ENCODE results near the gene ZNF579. TPM values are rescaled to one million over a fixed set of nuclear protein-coding genes. Genes with fewer than 3 reads are reported as not detected.

The ZNF579 gene
- total and polyA plus RNA-seq, 2 of the 8 experiments (the other 6 are each of a cell fraction or from before 2014, with no cell fraction given) = 10.0 to 18.9 TPM

DNA sequence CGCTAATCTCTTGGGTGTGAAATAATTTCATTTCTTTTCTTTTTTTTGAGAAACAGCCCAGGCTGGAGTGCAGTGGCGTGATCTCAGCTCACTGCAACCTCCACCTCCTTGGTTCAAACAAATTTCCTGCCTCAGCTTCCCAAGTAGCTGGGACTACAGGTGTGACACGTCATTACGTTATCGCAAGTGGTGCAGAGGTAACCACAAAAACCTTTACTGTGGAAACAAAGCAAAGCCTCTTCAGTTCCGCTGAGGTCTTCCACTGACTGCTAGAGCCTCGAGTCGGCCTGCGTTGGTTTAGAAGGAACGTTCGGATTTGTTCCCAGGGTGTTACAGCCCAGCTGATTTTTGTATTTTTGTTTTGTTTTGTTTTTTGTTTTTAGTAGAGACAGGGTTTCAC, 45.7 kb upstream of the ZNF579 start (continued):
- TF ChIP-seq, protein P1, sequence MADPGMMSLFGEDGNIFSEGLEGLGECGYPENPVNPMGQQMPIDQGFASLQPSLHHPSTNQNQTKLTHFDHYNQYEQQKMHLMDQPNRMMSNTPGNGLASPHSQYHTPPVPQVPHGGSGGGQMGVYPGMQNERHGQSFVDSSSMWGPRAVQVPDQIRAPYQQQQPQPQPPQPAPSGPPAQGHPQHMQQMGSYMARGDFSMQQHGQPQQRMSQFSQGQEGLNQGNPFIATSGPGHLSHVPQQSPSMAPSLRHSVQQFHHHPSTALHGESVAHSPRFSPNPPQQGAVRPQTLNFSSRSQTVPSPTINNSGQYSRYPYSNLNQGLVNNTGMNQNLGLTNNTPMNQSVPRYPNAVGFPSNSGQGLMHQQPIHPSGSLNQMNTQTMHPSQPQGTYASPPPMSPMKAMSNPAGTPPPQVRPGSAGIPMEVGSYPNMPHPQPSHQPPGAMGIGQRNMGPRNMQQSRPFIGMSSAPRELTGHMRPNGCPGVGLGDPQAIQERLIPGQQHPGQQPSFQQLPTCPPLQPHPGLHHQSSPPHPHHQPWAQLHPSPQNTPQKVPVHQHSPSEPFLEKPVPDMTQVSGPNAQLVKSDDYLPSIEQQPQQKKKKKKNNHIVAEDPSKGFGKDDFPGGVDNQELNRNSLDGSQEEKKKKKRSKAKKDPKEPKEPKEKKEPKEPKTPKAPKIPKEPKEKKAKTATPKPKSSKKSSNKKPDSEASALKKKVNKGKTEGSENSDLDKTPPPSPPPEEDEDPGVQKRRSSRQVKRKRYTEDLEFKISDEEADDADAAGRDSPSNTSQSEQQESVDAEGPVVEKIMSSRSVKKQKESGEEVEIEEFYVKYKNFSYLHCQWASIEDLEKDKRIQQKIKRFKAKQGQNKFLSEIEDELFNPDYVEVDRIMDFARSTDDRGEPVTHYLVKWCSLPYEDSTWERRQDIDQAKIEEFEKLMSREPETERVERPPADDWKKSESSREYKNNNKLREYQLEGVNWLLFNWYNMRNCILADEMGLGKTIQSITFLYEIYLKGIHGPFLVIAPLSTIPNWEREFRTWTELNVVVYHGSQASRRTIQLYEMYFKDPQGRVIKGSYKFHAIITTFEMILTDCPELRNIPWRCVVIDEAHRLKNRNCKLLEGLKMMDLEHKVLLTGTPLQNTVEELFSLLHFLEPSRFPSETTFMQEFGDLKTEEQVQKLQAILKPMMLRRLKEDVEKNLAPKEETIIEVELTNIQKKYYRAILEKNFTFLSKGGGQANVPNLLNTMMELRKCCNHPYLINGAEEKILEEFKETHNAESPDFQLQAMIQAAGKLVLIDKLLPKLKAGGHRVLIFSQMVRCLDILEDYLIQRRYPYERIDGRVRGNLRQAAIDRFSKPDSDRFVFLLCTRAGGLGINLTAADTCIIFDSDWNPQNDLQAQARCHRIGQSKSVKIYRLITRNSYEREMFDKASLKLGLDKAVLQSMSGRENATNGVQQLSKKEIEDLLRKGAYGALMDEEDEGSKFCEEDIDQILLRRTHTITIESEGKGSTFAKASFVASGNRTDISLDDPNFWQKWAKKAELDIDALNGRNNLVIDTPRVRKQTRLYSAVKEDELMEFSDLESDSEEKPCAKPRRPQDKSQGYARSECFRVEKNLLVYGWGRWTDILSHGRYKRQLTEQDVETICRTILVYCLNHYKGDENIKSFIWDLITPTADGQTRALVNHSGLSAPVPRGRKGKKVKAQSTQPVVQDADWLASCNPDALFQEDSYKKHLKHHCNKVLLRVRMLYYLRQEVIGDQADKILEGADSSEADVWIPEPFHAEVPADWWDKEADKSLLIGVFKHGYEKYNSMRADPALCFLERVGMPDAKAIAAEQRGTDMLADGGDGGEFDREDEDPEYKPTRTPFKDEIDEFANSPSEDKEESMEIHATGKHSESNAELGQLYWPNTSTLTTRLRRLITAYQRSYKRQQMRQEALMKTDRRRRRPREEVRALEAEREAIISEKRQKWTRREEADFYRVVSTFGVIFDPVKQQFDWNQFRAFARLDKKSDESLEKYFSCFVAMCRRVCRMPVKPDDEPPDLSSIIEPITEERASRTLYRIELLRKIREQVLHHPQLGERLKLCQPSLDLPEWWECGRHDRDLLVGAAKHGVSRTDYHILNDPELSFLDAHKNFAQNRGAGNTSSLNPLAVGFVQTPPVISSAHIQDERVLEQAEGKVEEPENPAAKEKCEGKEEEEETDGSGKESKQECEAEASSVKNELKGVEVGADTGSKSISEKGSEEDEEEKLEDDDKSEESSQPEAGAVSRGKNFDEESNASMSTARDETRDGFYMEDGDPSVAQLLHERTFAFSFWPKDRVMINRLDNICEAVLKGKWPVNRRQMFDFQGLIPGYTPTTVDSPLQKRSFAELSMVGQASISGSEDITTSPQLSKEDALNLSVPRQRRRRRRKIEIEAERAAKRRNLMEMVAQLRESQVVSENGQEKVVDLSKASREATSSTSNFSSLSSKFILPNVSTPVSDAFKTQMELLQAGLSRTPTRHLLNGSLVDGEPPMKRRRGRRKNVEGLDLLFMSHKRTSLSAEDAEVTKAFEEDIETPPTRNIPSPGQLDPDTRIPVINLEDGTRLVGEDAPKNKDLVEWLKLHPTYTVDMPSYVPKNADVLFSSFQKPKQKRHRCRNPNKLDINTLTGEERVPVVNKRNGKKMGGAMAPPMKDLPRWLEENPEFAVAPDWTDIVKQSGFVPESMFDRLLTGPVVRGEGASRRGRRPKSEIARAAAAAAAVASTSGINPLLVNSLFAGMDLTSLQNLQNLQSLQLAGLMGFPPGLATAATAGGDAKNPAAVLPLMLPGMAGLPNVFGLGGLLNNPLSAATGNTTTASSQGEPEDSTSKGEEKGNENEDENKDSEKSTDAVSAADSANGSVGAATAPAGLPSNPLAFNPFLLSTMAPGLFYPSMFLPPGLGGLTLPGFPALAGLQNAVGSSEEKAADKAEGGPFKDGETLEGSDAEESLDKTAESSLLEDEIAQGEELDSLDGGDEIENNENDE (IDR thresholded peaks at IDR 0.05; ENCODE audit: insufficient replicate concordance, low read length) = no peak

All from H1 (cell line).